GM15510 (cell line): Measurements from ENCODE around the gene LAMC2.

Source experiments
- POLR2A ChIP-seq: IDR thresholded peaks from 3 replicates; pipeline ENCODE4 v1.6.1; 2011; ENCODE audit warnings: borderline replicate concordance; ENCODE audit not compliant: insufficient read length; ENCODE audit errors: extremely low read depth

The LAMC2 gene

GRCh38 chr1:183215936-183216335 is 29.9 kb downstream of the LAMC2 start:
- TF ChIP-seq POLR2A, result no peak

GRCh38 chr1:183218027-183218618 is 32.1 kb downstream of the LAMC2 start:
- TF ChIP-seq POLR2A, result no peak

- no peak for TF ChIP-seq POLR2A
Observed at GRCh38 chr1:183218971-183219615, 33.0 kb downstream of the LAMC2 start.

- TF ChIP-seq POLR2A, result no peak
Observed at GRCh38 chr1:183219616-183220009, 33.5 kb downstream of the LAMC2 start.

GRCh38 chr1:183222909-183223308 is 36.8 kb downstream of the LAMC2 start:
- no peak for TF ChIP-seq POLR2A

GRCh38 chr1:183223467-183223866 is 37.4 kb downstream of the LAMC2 start:
- TF ChIP-seq POLR2A, result no peak

- no peak for TF ChIP-seq POLR2A
Observed at GRCh38 chr1:183226361-183226760, 40.3 kb downstream of the LAMC2 start.

GRCh38 chr1:183226963-183227362 is 40.9 kb downstream of the LAMC2 start:
- TF ChIP-seq POLR2A, result no peak

GRCh38 chr1:183227422-183228346 is 41.6 kb downstream of the LAMC2 start:
- TF ChIP-seq POLR2A, result no peak

- TF ChIP-seq POLR2A, result no peak
Observed at GRCh38 chr1:183228347-183229220, 42.5 kb downstream of the LAMC2 start.

GRCh38 chr1:183230413-183230812 is 44.3 kb downstream of the LAMC2 start:
- no peak for TF ChIP-seq POLR2A

- no peak for TF ChIP-seq POLR2A
Observed at GRCh38 chr1:183231545-183231944, 45.5 kb downstream of the LAMC2 start.

- TF ChIP-seq POLR2A, result no peak
Observed at GRCh38 chr1:183233113-183233512, 47.0 kb downstream of the LAMC2 start.

- TF ChIP-seq POLR2A, result no peak
Observed at GRCh38 chr1:183234660-183235476, 48.8 kb downstream of the LAMC2 start.
